G401.6 (cell line): ENCODE results near the gene TPSG1.
"Not testable (repeated sequence)": the region's sequence is repeated elsewhere in the genome, so short reads cannot be mapped to it uniquely, and the experiment has no call there.

Experiments used
- FAIRE-seq: peaks from 2 replicates; lab custom pipeline; 2012; peaks lifted over from hg19 to GRCh38; lab: Jason Lieb, UNC

The TPSG1 gene

DNA sequence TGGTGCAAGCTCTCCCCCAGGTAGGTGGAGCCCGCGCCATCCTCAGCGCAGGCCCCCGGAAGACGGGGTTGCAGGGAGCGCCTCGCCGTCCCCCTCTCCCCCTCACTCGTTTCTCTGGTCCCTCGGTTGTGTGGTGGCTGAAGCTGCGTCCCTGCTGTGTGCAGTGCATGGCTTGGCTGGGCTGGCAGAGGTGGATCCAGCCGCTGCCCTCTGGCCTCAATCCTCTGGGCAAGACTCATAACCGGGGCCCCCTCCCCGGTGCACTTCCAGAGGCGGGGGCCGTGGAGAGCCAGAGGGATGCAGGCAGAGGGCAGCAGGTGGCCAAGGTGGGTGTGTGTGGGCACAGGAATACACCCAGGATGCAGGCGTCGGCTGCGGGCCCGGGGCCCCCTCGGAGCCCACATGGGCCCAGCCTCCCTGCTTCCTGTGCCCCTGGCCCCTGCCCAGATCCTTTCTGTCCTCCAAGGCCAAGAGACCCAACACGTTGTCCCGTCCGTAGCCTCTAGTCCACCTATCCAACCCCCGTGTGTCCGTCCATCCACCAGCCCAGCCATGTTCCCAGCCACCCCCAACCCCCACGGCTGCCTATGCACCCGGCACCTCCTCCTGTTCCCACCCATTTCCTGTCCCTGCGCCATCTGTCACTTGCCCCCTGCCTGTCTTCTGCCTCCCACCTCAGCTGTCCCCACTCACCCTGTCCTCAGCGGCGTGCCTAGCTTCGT lies 9.3 kb downstream of the TPSG1 start:
- no peak for FAIRE-seq

DNA sequence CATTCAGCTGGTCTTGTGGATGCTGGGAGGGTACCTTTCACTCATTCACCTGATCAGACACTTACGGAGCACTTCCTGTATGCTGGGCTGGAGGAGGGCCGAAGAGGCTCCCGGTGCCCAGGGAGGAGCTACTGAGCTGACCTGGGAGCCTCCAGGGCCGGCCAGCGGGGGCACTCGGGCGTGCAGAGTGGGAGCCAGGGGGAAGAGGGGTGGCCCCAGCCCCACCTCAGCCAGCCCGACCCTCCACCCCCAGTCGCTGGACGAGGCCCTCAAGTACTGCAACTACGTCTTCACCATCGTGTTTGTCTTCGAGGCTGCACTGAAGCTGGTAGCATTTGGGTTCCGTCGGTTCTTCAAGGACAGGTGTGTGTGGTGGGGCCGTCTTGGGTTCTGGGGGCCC lies 10.3 kb downstream of the TPSG1 start:
- FAIRE-seq: no peak

DNA sequence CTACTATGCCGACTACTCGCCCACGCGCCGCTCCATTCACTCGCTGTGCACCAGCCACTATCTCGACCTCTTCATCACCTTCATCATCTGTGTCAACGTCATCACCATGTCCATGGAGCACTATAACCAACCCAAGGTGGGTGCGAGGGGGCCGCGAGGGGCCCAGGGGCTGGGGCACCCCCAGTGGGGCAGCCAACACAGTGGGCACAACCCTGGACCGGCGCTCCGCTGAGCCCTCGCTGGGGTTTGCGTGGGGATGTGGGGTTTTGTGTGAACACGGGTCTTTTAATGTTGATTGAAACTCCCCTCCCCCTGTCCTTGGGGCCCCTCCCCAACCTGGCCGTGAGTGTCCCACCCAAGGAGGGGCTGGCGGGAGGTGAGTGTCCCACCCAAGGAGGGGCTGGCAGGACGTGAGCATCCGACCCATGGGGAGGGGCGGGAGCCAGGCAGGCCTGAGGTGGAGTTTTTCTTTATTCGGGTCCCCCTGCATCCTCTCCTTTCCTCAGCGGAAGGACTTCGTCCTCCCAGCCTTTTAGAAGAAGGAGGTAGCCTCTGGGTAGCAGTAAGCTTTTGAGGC lies 11.2 kb downstream of the TPSG1 start:
- no peak for FAIRE-seq

DNA sequence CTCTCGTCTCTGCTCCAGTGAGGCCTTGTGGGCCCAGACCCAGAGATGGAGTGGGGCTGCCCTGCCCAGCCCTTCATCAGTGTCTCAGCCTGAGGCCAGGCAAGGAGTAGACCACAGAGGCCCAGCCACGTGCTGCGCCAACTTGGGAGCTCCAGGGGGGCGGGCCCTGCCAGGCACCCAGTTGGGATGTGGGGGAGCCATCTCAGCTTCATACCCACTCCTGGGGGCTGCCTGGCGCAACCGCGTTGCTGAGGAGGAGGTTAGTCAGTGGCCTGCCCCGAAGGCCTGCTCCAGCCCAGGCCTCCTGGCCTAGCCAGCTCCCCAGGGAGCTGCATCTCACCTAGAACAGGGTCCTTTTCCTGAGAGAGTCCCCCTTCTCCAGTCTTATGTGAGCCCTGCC lies 11.8 kb downstream of the TPSG1 start:
- no peak for FAIRE-seq

DNA sequence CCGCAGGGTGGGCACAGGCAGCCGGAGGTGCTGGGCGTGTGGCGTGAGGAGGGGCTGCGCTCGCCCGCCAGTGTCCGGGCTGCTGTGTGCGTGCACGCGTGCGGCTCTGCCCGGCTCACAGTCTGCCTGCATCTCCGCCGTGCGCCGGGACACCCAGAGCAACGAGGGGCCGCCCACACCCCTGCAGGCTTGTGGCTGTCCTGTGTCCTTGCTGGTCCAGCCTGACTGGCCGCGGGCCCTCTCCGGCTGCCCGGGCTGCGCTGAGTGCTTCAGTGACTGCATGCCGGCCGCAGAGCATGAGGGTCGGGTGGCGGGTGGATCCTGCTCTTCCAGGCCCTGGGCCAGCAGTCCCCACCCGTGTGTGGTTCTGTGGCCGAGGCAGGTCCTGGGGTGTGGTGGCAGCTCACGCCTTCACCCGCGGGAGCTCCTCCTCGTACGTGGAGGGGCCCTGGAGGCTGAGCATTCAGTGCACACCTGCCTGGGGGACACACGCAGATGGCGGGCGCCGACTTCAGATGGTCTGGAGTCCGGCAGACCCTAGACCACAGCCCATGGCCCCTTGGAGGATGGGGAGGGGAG lies 12.4 kb downstream of the TPSG1 start:
- FAIRE-seq: no peak

DNA sequence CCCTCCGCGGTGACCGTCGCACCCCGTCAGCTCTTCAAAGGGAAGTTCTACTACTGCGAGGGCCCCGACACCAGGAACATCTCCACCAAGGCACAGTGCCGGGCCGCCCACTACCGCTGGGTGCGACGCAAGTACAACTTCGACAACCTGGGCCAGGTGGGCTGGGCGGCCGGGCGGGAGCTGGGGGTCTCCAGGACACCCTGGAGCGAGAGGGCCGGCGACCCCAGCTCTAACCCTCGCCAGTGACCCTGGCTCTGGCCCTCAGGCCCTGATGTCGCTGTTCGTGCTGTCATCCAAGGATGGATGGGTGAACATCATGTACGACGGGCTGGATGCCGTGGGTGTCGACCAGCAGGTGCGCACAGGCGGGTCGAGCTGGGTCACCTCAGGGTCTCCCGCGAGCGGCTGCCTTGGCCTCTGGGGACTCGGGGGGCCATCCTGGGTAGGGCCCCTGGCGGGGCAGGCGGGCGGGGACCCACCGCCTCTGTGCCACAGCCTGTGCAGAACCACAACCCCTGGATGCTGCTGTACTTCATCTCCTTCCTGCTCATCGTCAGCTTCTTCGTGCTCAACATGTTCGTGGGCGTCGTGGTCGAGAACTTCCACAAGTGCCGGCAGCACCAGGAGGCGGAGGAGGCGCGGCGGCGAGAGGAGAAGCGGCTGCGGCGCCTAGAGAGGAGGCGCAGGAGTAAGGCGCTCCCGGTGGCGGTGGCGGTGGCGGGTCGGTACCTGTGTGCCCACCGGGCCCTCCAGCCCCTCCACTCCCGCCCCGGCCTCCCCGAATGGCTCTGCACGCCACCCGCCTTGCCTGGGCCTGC lies 13.4 kb downstream of the TPSG1 start:
- no peak for FAIRE-seq

DNA sequence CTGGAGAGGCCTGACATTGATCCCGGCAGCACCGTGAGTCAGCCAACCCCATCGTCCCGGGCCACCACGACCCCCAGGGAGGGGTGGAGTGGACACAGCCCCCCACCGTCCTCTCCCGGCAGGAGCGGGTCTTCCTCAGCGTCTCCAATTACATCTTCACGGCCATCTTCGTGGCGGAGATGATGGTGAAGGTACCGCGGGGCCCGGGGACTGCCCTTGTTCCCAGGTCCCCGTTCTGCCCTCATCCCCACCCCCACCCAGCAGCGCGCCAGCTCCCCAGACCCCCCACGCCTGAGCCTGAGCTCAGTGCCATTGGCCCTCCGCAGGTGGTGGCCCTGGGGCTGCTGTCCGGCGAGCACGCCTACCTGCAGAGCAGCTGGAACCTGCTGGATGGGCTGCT lies 14.6 kb downstream of the TPSG1 start:
- FAIRE-seq: no peak

DNA sequence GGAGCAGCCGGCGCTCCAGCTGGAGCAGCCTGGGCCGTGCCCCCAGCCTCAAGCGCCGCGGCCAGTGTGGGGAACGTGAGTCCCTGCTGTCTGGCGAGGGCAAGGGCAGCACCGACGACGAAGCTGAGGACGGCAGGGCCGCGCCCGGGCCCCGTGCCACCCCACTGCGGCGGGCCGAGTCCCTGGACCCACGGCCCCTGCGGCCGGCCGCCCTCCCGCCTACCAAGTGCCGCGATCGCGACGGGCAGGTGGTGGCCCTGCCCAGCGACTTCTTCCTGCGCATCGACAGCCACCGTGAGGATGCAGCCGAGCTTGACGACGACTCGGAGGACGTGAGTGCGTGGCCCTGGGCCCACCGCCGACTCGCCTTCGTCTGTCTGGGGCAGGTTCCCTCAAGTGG lies 16.0 kb downstream of the TPSG1 start:
- no peak for FAIRE-seq

DNA sequence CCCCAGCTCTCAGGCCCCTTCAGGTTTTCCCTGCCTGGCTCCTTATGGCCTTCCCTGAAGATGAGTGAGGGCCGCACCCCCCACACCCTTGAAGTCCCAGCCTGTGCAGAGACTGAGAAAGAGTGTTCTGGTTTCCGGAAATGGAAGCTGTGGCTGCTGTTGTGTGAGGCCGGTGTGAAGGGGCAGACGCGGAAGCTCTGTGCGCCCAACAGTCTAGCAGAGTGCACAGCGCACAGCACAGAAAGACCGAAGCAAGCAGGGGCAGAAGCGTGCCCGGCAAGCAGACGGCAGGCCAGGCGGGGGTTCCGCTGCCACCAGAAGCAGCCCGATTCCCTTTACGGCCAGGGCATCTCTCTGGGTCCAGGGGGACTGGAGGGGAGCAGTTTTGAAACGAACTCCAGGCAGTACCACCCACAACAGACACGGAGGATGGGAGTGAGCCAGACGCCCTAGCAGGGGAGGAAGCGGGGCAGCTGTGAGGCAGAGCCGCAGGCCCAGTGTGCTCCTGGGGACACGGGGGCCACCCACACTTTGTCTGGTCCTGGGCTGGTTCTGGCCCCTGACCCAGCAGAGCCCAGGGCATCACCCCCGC lies 16.7 kb downstream of the TPSG1 start:
- FAIRE-seq: no peak

DNA sequence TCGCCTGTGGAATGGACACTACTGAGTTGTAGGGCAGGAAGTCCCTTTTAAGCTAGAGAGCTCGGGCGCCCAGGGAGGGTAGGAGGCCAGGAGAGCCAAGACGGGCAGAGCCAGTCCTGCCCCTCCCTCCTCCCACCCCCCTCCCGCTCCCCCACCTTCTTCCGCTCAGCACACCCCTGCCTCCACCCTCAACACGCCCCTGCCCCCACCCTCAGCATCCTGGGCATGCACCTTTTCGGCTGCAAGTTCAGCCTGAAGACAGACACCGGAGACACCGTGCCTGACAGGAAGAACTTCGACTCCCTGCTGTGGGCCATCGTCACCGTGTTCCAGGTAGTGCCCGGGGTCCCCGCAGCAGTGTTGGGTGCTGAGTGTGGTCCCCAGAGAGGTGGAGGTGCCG lies 18.3 kb downstream of the TPSG1 start:
- FAIRE-seq: no peak

DNA sequence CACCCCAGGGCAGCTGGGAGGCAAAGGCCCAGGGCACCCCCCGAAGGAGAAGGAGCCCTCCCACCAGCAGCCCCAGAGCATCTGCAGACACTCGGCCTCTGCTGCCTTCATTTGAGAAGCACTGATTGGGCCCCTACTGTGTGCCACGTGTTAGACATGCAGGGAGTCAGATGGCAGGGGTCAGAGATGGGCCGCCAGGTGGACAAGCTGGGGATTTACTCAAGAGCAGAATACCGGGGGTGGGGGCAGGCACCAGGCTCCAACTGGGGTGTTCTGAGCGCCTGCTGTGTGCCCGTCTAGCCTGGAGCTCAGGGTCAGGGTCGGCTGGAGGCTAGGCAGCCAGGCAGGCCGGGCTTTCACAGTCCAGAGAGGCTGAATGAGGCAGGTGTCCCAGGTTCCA lies 18.7 kb downstream of the TPSG1 start:
- FAIRE-seq: no peak

DNA sequence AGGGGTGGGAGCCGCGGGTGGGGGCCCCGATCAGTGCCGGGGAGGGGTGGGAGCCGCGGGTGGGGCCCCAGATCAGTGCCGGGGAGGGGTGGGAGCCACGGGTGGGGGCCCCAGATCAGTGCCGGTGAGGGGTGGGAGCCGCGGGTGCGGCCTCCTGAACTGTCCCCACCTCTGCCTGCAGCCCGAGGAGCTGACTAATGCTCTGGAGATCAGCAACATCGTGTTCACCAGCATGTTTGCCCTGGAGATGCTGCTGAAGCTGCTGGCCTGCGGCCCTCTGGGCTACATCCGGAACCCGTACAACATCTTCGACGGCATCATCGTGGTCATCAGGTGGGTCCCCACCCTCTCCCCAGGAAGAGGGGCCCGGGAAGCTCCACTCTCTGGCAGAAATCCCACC lies 20.1 kb downstream of the TPSG1 start:
- FAIRE-seq: no peak

DNA sequence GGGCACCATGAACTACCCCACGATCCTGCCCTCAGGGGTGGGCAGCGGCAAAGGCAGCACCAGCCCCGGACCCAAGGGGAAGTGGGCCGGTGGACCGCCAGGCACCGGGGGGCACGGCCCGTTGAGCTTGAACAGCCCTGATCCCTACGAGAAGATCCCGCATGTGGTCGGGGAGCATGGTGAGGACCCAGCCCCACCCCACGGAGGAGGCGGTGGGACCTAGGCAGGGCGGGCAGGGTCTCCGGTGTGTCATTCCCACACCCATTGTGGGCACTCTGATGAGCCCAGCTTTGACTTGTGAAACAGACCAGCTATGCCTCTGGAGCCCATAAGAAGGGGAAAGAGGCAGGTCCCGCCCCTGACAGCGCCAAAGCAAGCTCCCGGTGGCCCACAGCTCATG lies 22.8 kb downstream of the TPSG1 start:
- FAIRE-seq: no peak

DNA sequence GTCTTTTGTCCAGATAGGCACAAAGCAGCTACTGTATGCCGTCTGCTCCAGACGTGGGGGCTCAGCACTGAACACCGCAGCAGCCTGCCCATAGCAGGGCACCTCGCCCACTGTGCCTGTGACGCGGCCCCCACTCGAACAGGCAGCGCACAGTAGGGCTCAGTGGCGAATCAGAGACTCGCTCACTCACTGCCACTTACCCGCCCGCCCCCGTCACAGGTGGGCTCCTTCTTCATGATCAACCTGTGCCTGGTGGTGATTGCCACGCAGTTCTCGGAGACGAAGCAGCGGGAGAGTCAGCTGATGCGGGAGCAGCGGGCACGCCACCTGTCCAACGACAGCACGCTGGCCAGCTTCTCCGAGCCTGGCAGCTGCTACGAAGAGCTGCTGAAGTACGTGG lies 23.6 kb downstream of the TPSG1 start:
- FAIRE-seq: no peak

DNA sequence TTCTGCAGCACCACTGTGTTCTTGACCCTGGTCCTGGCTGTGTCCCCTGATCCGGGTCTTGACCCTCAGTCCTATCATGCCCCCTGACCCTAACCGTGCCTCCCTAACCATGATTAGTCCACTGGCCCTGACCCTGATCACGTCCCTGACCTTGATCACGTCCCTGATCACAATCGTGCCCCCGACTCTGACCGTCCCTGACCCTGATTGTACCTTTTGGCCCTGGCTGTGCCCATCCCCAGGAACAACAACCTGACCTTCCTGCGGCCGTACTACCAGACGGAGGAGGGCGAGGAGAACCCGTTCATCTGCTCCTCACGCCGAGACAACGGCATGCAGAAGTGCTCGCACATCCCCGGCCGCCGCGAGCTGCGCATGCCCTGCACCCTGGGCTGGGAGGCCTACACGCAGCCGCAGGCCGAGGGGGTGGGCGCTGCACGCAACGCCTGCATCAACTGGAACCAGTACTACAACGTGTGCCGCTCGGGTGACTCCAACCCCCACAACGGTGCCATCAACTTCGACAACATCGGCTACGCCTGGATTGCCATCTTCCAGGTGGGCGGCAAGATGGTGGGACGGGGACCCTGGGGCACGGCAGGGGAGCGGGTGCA lies 24.9 kb downstream of the TPSG1 start:
- FAIRE-seq: no peak

DNA sequence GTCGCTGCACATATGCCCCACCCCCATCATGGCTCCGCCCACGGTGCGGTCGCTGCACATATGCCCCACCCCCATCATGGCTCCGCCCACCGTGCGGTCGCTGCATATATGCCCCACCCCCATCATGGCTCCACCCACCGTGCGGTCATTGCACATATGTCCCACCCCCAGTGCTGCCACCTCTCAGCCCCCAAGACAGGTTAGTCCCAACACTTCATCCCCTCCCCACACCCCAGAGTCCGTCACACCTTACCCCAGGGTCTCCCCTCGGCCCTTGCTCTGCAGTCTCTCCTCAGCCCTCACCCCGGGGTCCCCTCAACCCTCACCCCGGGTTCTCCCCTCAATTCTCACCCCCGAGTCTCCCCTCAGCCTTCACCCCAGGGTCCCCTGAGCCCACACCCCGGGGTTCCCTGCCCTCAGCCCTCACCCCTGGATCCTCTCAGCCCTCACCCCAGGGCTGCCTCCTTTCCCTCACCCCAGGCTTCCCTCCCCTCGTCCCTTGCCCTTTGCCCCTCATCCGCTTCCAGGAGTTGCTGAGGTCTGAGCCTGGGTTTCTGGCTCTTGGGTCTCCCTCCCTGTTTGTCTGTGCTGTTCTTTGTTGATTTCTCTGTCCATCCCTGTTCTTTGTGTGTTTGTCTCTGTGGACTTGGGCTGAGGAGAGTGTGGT lies 25.6 kb downstream of the TPSG1 start:
- FAIRE-seq: no peak

DNA sequence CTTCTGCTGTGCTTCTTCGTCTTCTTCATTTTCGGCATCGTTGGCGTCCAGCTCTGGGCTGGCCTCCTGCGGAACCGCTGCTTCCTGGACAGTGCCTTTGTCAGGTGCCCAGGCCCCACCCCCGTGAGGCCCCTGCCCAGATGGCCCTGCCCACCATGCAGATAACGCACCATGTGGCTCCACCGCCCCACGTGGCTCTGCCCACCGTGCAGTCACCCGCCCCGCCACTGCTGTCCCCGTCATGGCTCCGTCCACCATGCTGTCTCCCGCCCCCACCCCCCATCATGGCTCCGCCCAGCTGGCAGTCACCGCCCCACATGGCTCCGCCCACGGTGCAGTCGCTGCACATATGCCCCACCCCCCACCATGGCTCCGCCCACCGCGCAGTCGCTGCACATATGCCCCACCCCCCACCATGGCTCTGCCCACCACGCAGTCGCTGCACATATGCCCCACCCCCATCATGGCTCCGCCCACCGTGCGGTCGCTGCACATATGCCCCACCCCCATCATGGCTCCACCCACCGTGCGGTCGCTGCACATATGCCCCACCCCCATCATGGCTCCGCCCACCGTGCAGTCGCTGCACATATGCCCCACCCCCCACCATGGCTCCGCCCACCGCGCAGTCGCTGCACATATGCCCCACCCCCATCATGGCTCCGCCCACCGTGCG lies 26.3 kb downstream of the TPSG1 start:
- FAIRE-seq: not testable (repeated sequence)

DNA sequence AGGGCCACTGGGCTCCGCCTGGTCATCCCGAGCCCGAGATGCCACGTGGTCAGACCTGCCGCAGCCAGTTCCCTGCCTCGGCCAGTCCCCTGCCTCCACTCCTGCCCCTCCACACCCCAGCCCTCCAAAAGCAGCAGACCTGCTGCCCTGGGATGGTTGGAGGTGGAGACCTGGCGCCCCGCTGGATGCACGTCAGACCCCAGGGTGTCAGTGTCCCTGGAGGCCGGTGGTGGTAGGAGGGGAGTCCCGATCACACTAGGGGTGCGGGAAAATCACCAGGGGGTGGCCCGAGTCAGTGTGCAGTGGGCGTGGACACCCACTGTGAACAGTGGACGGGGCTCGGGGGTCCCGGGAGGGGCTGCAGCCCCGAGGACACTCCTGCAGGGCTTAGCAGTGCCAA lies 26.9 kb downstream of the TPSG1 start:
- FAIRE-seq: no peak

DNA sequence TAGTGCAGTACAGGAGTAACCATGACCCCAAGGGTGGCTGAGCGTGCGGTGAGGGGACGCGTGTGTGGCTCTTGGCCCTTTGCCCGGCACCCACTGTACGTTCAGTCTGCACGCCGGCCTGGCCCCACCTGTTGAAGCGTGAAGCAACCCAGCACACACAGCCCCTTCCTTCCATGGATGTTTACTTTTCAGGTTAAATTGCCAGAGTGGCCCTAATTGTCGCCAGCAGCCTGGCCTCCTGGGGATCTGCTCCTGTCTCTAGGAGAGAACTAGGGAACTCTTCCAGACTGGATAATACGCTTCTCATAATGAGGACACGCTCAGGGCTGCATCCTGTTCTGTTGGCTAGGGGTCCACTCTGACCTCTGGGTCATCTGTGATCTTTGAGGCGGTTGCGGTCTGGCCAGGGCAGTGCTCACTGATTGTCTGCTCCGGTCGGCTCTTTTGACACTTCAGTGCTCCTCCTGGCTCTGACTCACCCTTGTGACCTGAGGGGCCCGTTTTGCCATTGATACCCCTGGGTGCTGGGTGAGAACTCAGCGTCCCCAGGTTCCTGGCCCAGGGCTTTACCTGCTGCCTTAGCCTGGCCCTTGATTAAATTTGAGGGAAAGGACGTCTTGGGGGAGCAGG lies 27.7 kb downstream of the TPSG1 start:
- FAIRE-seq: no peak

DNA sequence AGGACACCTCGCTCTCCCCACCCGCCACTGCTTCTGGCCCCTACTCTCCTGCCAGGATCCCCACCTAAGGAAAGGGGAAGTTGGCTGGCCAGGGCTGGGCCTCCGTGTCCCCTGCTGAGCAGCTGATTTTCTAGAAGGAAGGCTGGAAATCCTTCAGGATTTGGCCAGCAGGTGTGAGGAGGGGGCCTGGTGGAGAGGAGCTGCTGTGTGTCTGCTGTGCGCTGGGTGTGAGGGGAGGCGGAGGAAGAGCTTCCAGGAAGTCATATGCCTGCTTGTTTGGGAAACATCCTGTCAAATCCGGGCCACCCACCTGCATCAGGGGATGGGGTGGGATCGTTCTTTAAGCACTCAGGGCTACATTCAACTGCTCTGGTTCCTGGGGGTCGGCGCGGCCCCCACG lies 28.6 kb downstream of the TPSG1 start:
- FAIRE-seq: no peak

DNA sequence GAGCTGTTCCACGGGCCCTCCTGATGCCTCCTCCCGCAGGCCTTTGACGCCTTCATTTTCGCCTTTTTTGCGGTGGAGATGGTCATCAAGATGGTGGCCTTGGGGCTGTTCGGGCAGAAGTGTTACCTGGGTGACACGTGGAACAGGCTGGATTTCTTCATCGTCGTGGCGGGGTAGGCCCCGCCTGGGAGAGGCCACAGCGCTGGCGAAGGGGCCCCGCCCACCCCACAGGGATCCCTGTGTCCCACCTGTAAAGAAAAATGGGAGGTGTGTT lies 29.7 kb downstream of the TPSG1 start:
- no peak for FAIRE-seq
